Keratinocyte (primary cell): ENCODE measurements around the gene DAB1.

Experiments
- CTCF ChIP-seq, 3 experiments: IDR thresholded peaks in 1 of 3; conservative IDR thresholded peaks in 1 of 3; optimal IDR thresholded peaks in 1 of 3; 2 replicates in 2 of 3; 3 replicates in 1 of 3; pipeline versions ENCODE3 to v1.5.1; 2011; ENCODE audit warnings: low read length in 3 of 3, mild to moderate bottlenecking in 3 of 3, moderate library complexity in 2 of 3, control low read depth in 1 of 3, inconsistent platforms in 1 of 3; ENCODE audit not compliant: insufficient read depth in 2 of 3; ENCODE audit errors: extremely low read depth in 1 of 3
- EZH2 ChIP-seq: IDR thresholded peaks from one replicate; pipeline ENCODE4 v1.6.1; 2012; ENCODE audit warnings: inconsistent platforms, mild to moderate bottlenecking, low read length, moderate library complexity

GRCh38 chr1:57064379-57065140, 359.3 kb downstream of the DAB1 start:
- no peak for TF ChIP-seq CTCF (optimal IDR thresholded peaks at IDR 0.05 in 1 of 3, IDR thresholded peaks at IDR 0.05 in 1 of 3, conservative IDR thresholded peaks at IDR 0.05 in 1 of 3; ENCODE audit: extremely low read depth in 1 of 3, insufficient read depth in 2 of 3, low read length in 3 of 3)
- no peak for TF ChIP-seq EZH2
